ENCODE results near the gene ZNF10. TPM values are rescaled to one million over a fixed set of nuclear protein-coding genes. Genes with fewer than 3 reads are reported as not detected.

ZNF10 gene
- polyA plus RNA-seq, 1 of the 3 experiments (the other 2 are of a cell fraction), result 4.5 TPM

GRCh38 chr12:133129368-133130037, 924 bp upstream of the ZNF10 start:
- no peak for DNase-seq
- Histone ChIP-seq H3K4me2 (peak overlapping the region; percentile 80), H3K27ac (ENCODE audit: low read depth in 2 of 2, low read length in 1 of 2) (peak overlapping the region; percentile 85 to 94), H3K36me3 (replicated peaks in 1 of 2; ENCODE audit: control insufficient read depth in 1 of 2, insufficient read depth in 2 of 2, low read length in 1 of 2) (peaks cover 12 to 44% of the 10 kb centered on the region in 2 experiments), H3K9ac (peak overlapping the region; percentile 73), H3K9me3 (peaks cover 29% of the 10 kb centered on the region), H3K4me1 (ENCODE audit: control insufficient read depth in 1 of 2, insufficient read depth in 2 of 2, low read depth in 1 of 2, low read length in 1 of 2) (no peaks in the 10 kb centered on the region; a peak in 1 of 4 replicates), H3K79me2 (ENCODE audit: insufficient read depth) (peaks cover 4% of the 10 kb centered on the region; the same call in 1 of the 2 replicates), H2AFZ (ENCODE audit: low read depth) (peak overlapping the region; percentile 92), H3K4me3 (ENCODE audit: low read depth in 2 of 2, low read length in 1 of 2) (peak overlapping the region; percentile 78 to 84), H3K27me3 (ENCODE audit: insufficient read depth) (no peaks in the 10 kb centered on the region), H4K20me1 (ENCODE audit: insufficient read depth) (no peaks in the 10 kb centered on the region), H3K9me2 (no peaks in the 10 kb centered on the region), H3F3A (replicated peaks; ENCODE audit: insufficient read depth) (peaks cover 20% of the 10 kb centered on the region)
- WGBS (ENCODE audit: low lambda C conversion rate), result 44% methylated on average over 15 of the region's 26 CpGs
- TF ChIP-seq ELF1 (IDR thresholded peaks at IDR 0.05), result no peak
- TF ChIP-seq EP300 (IDR thresholded peaks at IDR 0.05; ENCODE audit: borderline replicate concordance in 1 of 2, low read depth in 1 of 2, low read length in 1 of 2), result no peak
- TF ChIP-seq, protein P1, sequence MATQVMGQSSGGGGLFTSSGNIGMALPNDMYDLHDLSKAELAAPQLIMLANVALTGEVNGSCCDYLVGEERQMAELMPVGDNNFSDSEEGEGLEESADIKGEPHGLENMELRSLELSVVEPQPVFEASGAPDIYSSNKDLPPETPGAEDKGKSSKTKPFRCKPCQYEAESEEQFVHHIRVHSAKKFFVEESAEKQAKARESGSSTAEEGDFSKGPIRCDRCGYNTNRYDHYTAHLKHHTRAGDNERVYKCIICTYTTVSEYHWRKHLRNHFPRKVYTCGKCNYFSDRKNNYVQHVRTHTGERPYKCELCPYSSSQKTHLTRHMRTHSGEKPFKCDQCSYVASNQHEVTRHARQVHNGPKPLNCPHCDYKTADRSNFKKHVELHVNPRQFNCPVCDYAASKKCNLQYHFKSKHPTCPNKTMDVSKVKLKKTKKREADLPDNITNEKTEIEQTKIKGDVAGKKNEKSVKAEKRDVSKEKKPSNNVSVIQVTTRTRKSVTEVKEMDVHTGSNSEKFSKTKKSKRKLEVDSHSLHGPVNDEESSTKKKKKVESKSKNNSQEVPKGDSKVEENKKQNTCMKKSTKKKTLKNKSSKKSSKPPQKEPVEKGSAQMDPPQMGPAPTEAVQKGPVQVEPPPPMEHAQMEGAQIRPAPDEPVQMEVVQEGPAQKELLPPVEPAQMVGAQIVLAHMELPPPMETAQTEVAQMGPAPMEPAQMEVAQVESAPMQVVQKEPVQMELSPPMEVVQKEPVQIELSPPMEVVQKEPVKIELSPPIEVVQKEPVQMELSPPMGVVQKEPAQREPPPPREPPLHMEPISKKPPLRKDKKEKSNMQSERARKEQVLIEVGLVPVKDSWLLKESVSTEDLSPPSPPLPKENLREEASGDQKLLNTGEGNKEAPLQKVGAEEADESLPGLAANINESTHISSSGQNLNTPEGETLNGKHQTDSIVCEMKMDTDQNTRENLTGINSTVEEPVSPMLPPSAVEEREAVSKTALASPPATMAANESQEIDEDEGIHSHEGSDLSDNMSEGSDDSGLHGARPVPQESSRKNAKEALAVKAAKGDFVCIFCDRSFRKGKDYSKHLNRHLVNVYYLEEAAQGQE (IDR thresholded peaks at IDR 0.05; ENCODE audit: low read depth, low read length), result peak; percentile 76
- TF ChIP-seq RAD21 (IDR thresholded peaks at IDR 0.05; ENCODE audit: low read length), result no peak
- TF ChIP-seq SIN3A (IDR thresholded peaks at IDR 0.05; ENCODE audit: borderline replicate concordance, low read depth, low read length), result no peak
- CTCF ChIA-PET, result interaction anchor here (1.4 kb wide), 1 partner anchor 10 kb away, joined by 3 read pairs; no protein-coding TSS in a partner anchor
- POLR2A ChIA-PET, result interaction anchor here (1.5 to 3.0 kb wide), 2 partner anchors 49 to 52 kb away, joined by 5 to 18 read pairs; partner anchors contain the start of genes ZNF140 and ZNF268

DNA sequence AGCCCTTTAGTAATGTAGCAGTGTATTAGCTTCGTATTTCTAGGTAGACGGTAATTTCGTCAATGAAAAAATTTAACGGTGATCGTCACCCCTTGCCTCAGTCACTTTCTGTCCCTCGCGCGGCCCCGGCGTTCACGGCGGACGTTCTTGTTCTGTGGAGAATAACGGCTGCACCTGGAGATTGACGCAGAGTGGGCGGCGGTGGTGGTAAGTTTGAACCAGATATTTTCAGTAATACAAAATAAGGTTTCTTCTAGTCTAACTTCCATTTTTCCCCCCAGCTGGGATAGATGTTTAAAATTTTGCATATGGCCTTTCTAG, 341 bp downstream of the ZNF10 start:
- DNase-seq, result peak; percentile 19
- no peaks in the 10 kb centered on the region for H3K27me3 ChIP-seq (ENCODE audit: insufficient read depth)
- H3K27ac ChIP-seq (ENCODE audit: low read depth in 2 of 2, low read length in 1 of 2), result peak overlapping the region; percentile 85 to 94
- H3K4me3 ChIP-seq (ENCODE audit: low read depth in 2 of 2, low read length in 1 of 2), result peak overlapping the region; percentile 78 to 84
- ChIA-PET POLR2A (interaction anchor here (0.7 to 3.0 kb wide), 3 partner anchors 40 to 51 kb away, joined by 5 to 18 read pairs (median 5); partner anchors contain the start of genes ZNF140 and ZNF268), CTCF (interaction anchor here (1.4 kb wide), 1 partner anchor 11 kb away, joined by 3 read pairs; no protein-coding TSS in a partner anchor)
- H3K36me3 ChIP-seq (replicated peaks in 1 of 2; ENCODE audit: control insufficient read depth in 1 of 2, insufficient read depth in 2 of 2, low read length in 1 of 2), result peaks cover 19 to 37% of the 10 kb centered on the region in 2 experiments
- 5% methylated on average over 15 of the region's 17 CpGs for WGBS (ENCODE audit: low lambda C conversion rate)
- no peaks in the 10 kb centered on the region for H3K9me2 ChIP-seq
- H4K20me1 ChIP-seq (ENCODE audit: insufficient read depth), result no peaks in the 10 kb centered on the region
- no peaks in the 10 kb centered on the region; a peak in 1 of 4 replicates for H3K4me1 ChIP-seq (ENCODE audit: control insufficient read depth in 1 of 2, insufficient read depth in 2 of 2, low read depth in 1 of 2, low read length in 1 of 2)
- no peak for TF ChIP-seq NRF1 (IDR thresholded peaks at IDR 0.05; ENCODE audit: low read depth, low read length)
- no peak for TF ChIP-seq YY1 (IDR thresholded peaks at IDR 0.05; ENCODE audit: low read depth)
- TF ChIP-seq SMC3 (IDR thresholded peaks at IDR 0.05; ENCODE audit: low read depth, low read length), result no peak
- no peak for TF ChIP-seq POLR2AphosphoS5 (IDR thresholded peaks at IDR 0.05; ENCODE audit: low read depth, low read length)
- no peak for TF ChIP-seq EZH2phosphoT487 (IDR thresholded peaks at IDR 0.05; ENCODE audit: borderline replicate concordance, low read depth)
- TF ChIP-seq CHD2 (IDR thresholded peaks at IDR 0.05; ENCODE audit: low read length, partially characterized antibody), result no peak
- peak; percentile 7; the same call in 1 of the 2 replicates for TF ChIP-seq RFX5 (IDR thresholded peaks at IDR 0.05; ENCODE audit: low read length)
- H3K9me3 ChIP-seq, result peaks cover 24% of the 10 kb centered on the region
- peak overlapping the region; percentile 80 for H3K4me2 ChIP-seq
- peaks cover 20% of the 10 kb centered on the region for H3F3A ChIP-seq (replicated peaks; ENCODE audit: insufficient read depth)
- H3K9ac ChIP-seq, result peak overlapping the region; percentile 73
- H3K79me2 ChIP-seq (ENCODE audit: insufficient read depth), result no peaks in the 10 kb centered on the region
- H2AFZ ChIP-seq (ENCODE audit: low read depth), result peak overlapping the region; percentile 96

All from SK-N-SH (cell line).